Right cardiac atrium (tissue), 5 donors: ENCODE measurements around the gene USH2A. TPM values are rescaled to one million over a fixed set of nuclear protein-coding genes. Genes with fewer than 3 reads are reported as not detected.

ENCODE experiments used
- ATAC-seq, 2 donors: fragments of 200-7000 bp; cut with Tn5 transposase; one replicate each; pipeline versions ENCODE4 v1.8.0 to v1.9.1; 2020; ENCODE audit warnings: moderate library complexity in 2 of 2, mild to moderate bottlenecking in 1 of 2
- DNase-seq, 3 donors: peaks; one replicate each; pipeline ENCODE4 v3.0.0-alpha.2; 2020
- H3K27ac ChIP-seq: one replicate; pipeline ENCODE4 v1.5.1; 2013; ENCODE audit warnings: mild to moderate bottlenecking, low read length, control low read depth, moderate library complexity
- H3K27me3 ChIP-seq: one replicate; pipeline ENCODE4 v1.6.1; 2013; ENCODE audit not compliant: control insufficient read depth, insufficient read depth
- H3K4me1 ChIP-seq: one replicate; pipeline ENCODE4 v1.6.1; 2013; ENCODE audit warnings: low read length; ENCODE audit not compliant: control insufficient read depth, insufficient read depth
- H3K4me3 ChIP-seq: one replicate; pipeline ENCODE4 v1.5.1; 2013; ENCODE audit warnings: low read length, control low read depth
- H3K9me3 ChIP-seq: one replicate; pipeline ENCODE4 v1.6.1; 2013; ENCODE audit warnings: low read length; ENCODE audit not compliant: control insufficient read depth
- WGBS: extraction: QIAGEN DNeasy Blood & Tissue Kit; methylation state at CpG from one replicate; pipeline ENCODE4 v1.1.7; 2013; 5-methylcytosine and 5-hydroxymethylcytosine counted together
- intact Hi-C, 4 donors: fragments of 100-400 bp; cut with DNase I; formaldehyde crosslinking; loops; one replicate each; pipeline versions ENCODE4 v1.11.0 to v1.14.0; 2022 to 2023
- polyA plus RNA-seq: library from polyadenylated mRNA; stranded (reverse); fragments of 200-250 nt; gene quantifications from one replicate; pipeline ENCODE4 v1.2.3, GENCODE V29; 2013
- total RNA-seq, 4 donors: library from RNA; stranded (reverse); fragmentation: NEBNext Ultra II Directional; extraction: Animal tissue kit (Norgen Biotek cat#: 25700); gene quantifications; one replicate each; pipeline ENCODE4 v1.2.1, GENCODE V29; 2021
- donor health status: healthy with polysubstance abuse.
- donor health status: DM: no; HTN: yes; CAD: no.
- donor health status: DM: no; HTN: no; CAD: no.
- donor health status: DM: no; HTN: yes; CAD: no; lungs with severe emphysema.
- donor health status: DM: yes; HTN: yes; CAD: no.

The USH2A gene
- total and polyA plus RNA-seq, 5 donors: 0.29 to 4.8 (median 3.5) TPM

DNA sequence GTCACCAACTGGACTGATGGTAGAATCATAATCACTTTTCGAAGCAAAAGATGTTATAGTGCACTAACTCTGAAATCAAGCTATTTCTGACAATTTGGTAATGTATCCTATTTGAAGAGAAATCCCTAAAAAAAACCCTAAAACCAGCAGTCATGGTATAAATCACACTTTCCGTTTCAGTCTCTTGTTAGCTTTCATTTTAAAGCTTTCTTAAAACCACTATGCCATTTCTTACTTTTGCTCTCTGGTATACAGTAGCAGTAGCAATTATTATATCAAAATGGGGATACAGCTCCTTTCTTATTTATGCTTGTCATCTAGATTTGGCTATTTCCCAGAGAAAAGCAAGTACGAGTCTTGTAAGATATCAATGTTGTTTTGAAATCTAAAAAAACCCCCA is 532.8 kb downstream of the USH2A start:
- Histone ChIP-seq H3K9me3 (no peaks in the 10 kb centered on the region), H3K4me1 (no peaks in the 10 kb centered on the region), H3K27ac (no peak overlapping the region), H3K4me3 (no peak overlapping the region), H3K27me3 (no peaks in the 10 kb centered on the region)
- DNase-seq (no peak), ATAC-seq (no peak)
- intact Hi-C loops: no loop called here
- WGBS: 57% methylated on average over 3 of the region's 3 CpGs

DNA sequence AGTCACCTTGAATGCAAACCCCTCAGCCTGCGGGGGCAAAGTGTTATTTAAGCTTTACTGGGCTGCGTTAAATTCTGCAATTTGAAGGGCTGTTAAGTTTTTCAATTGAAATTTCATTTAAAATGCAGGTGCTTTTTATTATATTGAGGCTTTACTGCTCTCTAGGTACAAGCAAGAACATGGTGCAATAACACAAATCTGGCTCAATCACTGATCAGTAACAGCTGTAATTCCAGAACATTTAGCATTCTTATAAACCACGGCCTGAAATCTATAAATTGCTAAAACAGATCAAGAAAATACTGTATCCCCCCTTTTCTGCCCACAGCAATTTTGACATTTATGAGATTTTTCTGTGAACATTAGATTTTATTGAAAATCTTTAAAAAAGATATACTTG is 533.4 kb downstream of the USH2A start:
- intact Hi-C loops: no loop called here
- WGBS: 77% methylated on average over 3 of the region's 3 CpGs
- Histone ChIP-seq H3K27me3 (no peaks in the 10 kb centered on the region), H3K27ac (no peak overlapping the region), H3K4me3 (no peak overlapping the region), H3K9me3 (no peaks in the 10 kb centered on the region), H3K4me1 (no peaks in the 10 kb centered on the region)
- DNase-seq: no peak
- no peak for ATAC-seq

DNA sequence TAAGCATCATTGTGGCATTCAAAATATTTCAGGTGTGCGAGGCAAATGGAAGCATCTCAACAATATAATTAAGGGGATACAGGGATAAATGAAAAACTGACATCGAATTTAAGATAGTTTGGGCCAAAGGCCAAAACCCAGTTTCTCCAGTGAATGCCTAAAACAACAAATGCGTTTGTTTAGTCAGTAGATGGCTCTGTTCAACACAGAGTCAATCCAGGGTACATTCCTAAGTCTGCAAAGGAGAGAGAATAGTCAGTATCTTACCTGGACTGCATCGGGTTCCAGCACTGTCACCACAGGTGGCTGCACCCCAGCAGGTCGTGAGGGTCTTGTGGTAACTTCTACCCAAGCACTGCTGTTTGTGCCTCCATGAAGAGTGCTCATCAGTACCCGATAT is 535.1 kb downstream of the USH2A start:
- Histone ChIP-seq H3K4me3 (no peak overlapping the region), H3K27me3 (no peaks in the 10 kb centered on the region), H3K27ac (no peak overlapping the region), H3K4me1 (no peaks in the 10 kb centered on the region), H3K9me3 (no peaks in the 10 kb centered on the region)
- ATAC-seq: no peak
- 61% methylated on average over 6 of the region's 6 CpGs for WGBS
- no peak for DNase-seq
- intact Hi-C loops: no loop called here

DNA sequence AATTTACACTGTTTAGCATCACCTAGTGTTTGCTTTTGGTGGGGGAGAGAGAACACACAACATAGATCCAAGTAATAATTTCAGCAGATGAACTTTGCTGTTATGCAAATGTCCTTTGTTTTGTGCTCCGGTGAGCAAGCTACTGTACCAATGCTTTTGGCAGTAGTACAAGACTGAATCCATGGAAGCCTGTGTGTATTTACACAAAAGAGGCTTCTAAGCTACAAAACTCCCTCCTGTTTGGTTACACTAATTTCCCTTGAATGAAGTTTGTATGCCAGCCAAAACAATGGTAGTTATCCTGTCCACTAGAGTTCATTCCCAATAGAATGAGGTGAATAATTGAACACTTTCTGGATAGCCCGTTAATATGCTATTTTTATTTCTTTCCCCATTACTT is 535.6 kb downstream of the USH2A start:
- no peaks in the 10 kb centered on the region for H3K9me3 ChIP-seq
- 58% methylated on average over 2 of the region's 2 CpGs for WGBS
- intact Hi-C loops: no loop called here
- H3K27me3 ChIP-seq: no peaks in the 10 kb centered on the region
- H3K4me3 ChIP-seq: no peak overlapping the region
- H3K27ac ChIP-seq: no peak overlapping the region
- H3K4me1 ChIP-seq: no peaks in the 10 kb centered on the region
- no peak for ATAC-seq
- no peak for DNase-seq

DNA sequence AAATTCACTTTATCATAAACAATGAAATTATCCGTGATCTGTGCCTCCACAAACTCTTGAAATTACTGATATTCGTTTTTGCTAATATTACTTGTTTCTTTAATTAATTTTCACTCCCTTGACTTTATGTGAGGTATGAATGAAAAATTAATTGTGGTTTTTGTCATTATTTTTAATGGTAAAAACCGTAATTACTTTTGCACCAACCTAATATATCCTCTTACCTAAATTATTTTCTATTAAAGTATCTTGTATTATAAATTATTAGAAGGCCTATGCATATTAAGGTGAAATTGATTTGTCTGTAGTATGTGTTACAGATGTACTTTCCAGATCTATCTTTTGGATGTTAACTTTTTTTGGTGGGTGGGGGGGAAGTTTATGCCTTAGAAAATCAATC is 540.2 kb downstream of the USH2A start:
- WGBS: 76% methylated on average over 3 of the region's 3 CpGs
- Histone ChIP-seq H3K27me3 (no peaks in the 10 kb centered on the region), H3K4me1 (no peaks in the 10 kb centered on the region), H3K9me3 (no peaks in the 10 kb centered on the region), H3K4me3 (no peak overlapping the region), H3K27ac (no peak overlapping the region)
- DNase-seq (no peak), ATAC-seq (no peak)
- intact Hi-C loops: no loop called here

DNA sequence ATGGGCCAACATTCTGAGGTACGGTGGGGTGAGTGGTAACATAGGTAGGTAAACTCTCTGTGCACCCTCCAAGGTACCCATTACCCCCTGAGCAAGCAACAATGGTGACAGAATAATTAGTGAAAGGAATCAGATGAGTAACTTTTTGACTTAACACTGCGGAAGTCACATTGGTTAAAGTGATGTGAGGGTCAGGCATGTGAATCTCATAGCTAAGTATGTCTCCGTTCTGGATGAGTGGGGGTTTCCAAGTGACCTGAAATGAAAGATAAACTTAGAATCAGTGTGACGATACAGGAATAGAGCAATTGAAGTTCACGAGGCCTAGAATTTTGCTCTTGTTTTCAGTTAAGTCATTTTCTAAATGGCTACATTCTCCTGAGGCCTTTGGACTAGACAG is 544.4 kb downstream of the USH2A start:
- 79% methylated on average over 5 of the region's 5 CpGs for WGBS

DNA sequence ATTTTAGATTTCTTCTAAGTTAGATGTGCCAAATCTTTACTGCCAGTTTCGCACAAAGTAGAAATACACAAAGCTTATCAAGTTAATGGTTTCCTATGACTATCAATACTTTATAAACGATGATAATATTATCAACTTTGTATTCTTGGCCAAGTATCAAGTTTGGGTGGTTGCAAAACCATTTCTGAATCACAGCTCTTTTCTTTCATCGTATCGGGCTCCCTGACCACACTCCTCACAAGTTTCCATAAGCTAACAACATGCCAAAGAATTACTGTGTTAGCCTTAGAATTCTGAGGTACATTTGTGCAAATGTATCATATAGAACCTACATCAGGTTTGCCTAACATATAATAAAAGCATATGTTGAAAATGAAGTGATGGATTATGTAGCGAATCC is 545.1 kb downstream of the USH2A start:
- H3K4me3 ChIP-seq: no peak overlapping the region
- no peaks in the 10 kb centered on the region for H3K9me3 ChIP-seq
- ATAC-seq (no peak), DNase-seq (no peak)
- H3K27me3 ChIP-seq: no peaks in the 10 kb centered on the region
- WGBS: 57% methylated on average over 5 of the region's 5 CpGs
- H3K27ac ChIP-seq: no peak overlapping the region
- intact Hi-C loops: no loop called here
- H3K4me1 ChIP-seq: no peaks in the 10 kb centered on the region

More for the DNA sequence above, 544.4 kb downstream of the USH2A start:
- Histone ChIP-seq H3K4me1 (no peaks in the 10 kb centered on the region), H3K4me3 (no peak overlapping the region), H3K27ac (no peak overlapping the region), H3K27me3 (no peaks in the 10 kb centered on the region), H3K9me3 (no peaks in the 10 kb centered on the region)
- intact Hi-C loops: no loop called here
- ATAC-seq (no peak), DNase-seq (no peak)

DNA sequence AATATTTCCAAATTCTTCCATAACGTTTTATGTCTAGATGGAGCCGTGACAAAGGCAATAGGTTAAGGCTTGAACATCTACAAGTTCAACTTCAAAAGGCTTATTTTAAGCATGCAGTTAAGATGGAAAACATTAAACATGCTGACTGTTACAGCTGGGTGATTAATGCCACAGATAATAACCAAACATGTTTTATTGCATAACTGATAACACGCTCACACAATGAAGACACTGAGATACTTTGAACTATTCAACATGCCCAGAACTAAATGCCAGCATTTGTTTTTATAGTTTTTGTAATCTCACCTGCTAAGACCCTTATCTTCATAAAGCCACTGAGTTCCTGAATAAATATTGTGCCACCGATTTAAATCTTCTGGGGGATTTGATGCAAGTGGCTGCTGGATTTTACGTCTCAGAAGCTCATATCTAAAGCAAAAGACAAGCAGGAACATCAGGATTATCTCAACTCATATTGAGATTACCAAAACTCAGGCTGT is 545.7 kb downstream of the USH2A start:
- intact Hi-C loops: no loop called here
- no peak overlapping the region for H3K27ac ChIP-seq
- no peak for DNase-seq

DNA sequence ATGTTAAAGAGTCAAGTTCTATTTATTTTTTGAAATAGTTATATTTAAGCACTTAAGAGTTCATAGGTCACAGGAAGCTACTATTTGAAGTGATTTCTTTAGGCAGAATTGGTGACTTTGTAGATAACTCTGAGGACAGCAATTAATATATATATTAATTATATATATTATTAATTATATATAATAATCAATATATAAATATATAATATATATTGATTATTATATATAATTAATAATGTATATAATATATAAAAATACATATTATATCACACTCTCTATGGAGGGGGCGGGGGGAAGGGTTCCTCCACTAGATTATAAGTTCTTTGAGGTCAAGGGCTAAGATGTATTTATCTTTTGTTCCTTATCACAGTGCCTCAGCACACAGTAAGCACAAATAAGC is 547.5 kb downstream of the USH2A start:
- Histone ChIP-seq H3K9me3 (no peaks in the 10 kb centered on the region), H3K27me3 (no peaks in the 10 kb centered on the region), H3K27ac (no peak overlapping the region), H3K4me1 (no peaks in the 10 kb centered on the region), H3K4me3 (no peak overlapping the region)
- intact Hi-C loops: no loop called here
- ATAC-seq: no peak
- WGBS: 90% methylated on average over 1 of the region's 1 CpG
- DNase-seq: no peak

More for the DNA sequence above, 545.7 kb downstream of the USH2A start:
- no peaks in the 10 kb centered on the region for H3K27me3 ChIP-seq
- no peak for ATAC-seq
- no peaks in the 10 kb centered on the region for H3K9me3 ChIP-seq
- 63% methylated on average over 5 of the region's 5 CpGs for WGBS
- no peak overlapping the region for H3K4me3 ChIP-seq
- H3K4me1 ChIP-seq: no peaks in the 10 kb centered on the region

DNA sequence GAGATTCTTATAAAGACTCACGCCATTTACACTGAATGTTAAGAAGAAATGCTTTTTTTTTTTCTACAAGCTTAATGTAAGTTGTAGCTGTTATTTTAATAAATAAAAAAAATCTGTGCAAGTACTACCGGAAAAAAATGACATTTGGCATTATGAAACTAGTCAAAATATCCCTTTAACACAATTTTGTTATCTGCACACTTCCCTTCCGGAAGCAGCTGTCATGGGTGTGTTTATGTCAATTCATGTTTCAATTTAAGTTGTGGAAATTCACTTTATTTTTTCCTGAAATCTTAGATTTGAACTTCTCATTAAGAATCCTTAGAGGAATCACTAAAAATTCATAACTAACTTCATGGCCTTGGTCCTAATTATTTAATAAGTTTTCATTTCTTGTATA is 548.0 kb downstream of the USH2A start:
- no peaks in the 10 kb centered on the region for H3K27me3 ChIP-seq
- no peaks in the 10 kb centered on the region for H3K9me3 ChIP-seq
- H3K27ac ChIP-seq: no peak overlapping the region
- WGBS: 52% methylated on average over 3 of the region's 3 CpGs
- ATAC-seq (no peak), DNase-seq (no peak)
- H3K4me1 ChIP-seq: no peaks in the 10 kb centered on the region
- intact Hi-C loops: no loop called here
- H3K4me3 ChIP-seq: no peak overlapping the region

DNA sequence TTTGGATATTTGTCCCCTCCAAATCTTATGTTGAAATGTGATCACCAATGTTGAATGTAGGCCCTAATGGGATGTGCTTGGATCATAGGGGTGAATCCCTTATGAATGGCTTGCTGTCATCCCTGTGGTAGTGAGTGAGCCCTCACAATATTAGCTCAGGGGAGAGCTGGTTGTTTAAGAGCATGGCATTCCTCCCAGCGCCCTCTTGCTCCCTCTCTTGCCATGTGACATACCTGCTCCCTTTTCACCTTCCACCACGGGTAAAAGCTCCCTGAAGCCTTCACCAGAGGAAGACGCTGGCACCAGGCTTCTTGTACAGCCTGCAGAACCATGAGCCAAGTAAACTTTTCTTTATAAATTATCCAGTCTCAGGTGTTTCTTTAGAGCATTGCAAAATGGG is 550.6 kb downstream of the USH2A start:
- Histone ChIP-seq H3K27ac (no peak overlapping the region), H3K4me3 (no peak overlapping the region), H3K4me1 (no peaks in the 10 kb centered on the region), H3K9me3 (no peaks in the 10 kb centered on the region), H3K27me3 (no peaks in the 10 kb centered on the region)
- WGBS: 72% methylated on average over 3 of the region's 3 CpGs
- ATAC-seq: no peak
- intact Hi-C loops: no loop called here
- no peak for DNase-seq

DNA sequence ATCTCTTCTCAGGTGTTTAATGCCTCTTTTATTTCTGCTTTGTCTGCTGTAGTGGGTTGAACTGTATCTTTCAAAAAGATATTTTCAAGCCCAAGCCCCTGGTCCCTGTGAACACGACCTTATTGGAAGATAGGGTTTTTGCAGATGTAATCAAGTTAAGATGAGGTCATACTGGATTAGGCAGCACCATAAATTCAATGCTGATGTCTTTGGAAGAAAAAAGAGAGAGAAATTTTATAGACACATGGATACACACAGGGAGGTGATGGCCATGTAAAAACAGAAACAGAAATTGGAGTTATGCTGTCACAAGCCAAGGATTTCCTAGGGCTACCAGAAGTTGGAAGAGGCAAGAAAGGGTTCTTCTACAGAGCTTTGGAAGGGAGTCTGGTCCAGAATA is 554.7 kb downstream of the USH2A start:
- DNase-seq (no peak), ATAC-seq (no peak)
- Histone ChIP-seq H3K4me1 (no peaks in the 10 kb centered on the region), H3K4me3 (no peak overlapping the region), H3K27ac (no peak overlapping the region), H3K27me3 (no peaks in the 10 kb centered on the region), H3K9me3 (no peaks in the 10 kb centered on the region)
- WGBS: 53% methylated on average over 1 of the region's 1 CpG
- intact Hi-C loops: no loop called here
